Neural crest cell (in vitro differentiated cells): ENCODE results near the gene KMT2E. TPM values are rescaled to one million over a fixed set of nuclear protein-coding genes. Genes with fewer than 3 reads are reported as not detected.

ENCODE experiments used
- DNase-seq: peaks from one replicate; pipeline ENCODE4 v3.0.0; 2021; ENCODE audit warnings: low read depth, mixed read lengths, low spot score
- H3K27ac Mint-ChIP-seq: one replicate; pipeline ENCODE4 v1.8.0; 2021; ENCODE audit warnings: mild to moderate bottlenecking, mixed read lengths; ENCODE audit not compliant: unreplicated experiment
- H3K27me3 Mint-ChIP-seq: 2 replicates; pipeline ENCODE4 v1.8.0; 2021; ENCODE audit warnings: low read depth, mild to moderate bottlenecking, mixed read lengths
- H3K36me3 Mint-ChIP-seq: 2 replicates; pipeline ENCODE4 v1.8.0; 2021; ENCODE audit warnings: low read depth, mild to moderate bottlenecking, mixed read lengths
- H3K4me1 Mint-ChIP-seq: 2 replicates; pipeline ENCODE4 v1.8.0; 2021; ENCODE audit warnings: mixed read lengths
- H3K4me3 Mint-ChIP-seq: one replicate; pipeline ENCODE4 v1.8.0; 2021; ENCODE audit warnings: mild to moderate bottlenecking, mixed read lengths
- H3K9me3 Mint-ChIP-seq: 2 replicates; pipeline ENCODE4 v1.8.0; 2021; ENCODE audit warnings: mixed read lengths
- total RNA-seq: library from RNA; stranded (reverse); gene quantifications from 2 replicates; pipeline ENCODE4 v1.2.1, GENCODE V29; 2021
- TF ChIP-seq, protein P1 (sequence below): fragments of 200-600 bp; sonication (generic); conservative IDR thresholded peaks from 2 replicates; pipeline ENCODE4 v1.5.0; 2021; ENCODE audit warnings: antibody characterized with exemption, mild to moderate bottlenecking

The KMT2E gene
- total RNA-seq, 1 donor from 2014 or later: 75.5 TPM

DNA sequence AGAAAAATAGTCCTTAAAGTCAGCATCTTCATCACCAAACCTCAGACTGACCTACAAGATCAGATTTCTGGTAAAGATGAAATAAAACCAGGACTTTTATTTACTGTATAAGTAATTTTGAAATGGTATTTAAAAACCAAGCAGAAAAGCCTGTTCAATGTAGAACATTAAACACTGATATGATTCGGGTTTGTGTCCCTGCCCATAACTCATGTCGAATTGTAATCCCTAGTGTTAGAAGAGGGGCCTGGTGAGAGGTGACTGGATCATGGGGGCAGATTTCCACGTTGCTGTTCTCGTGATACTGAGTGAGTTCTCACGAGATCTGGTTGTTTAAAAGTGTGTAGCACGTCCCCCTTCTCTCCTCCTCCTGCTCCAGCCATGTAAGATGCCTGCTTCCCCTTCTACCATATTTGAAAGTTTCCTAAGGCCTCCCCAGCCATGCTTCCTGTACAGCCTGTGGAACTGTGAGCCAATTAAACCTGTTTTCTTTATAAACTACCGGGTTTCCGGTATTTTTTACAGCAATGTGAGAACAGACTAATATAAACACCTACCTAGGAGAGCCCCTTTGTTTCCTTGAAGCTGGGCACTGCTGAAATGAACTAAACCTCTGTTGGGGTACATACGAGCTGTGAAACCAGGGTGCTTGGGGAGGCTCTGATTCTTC, 120.1 kb downstream of the KMT2E start:
- Mint-ChIP-seq H3K4me1 (peaks cover 46% of the 10 kb centered on the region), H3K27me3 (no peaks in the 10 kb centered on the region), H3K36me3 (peaks cover 11% of the 10 kb centered on the region), H3K4me3 (no peak overlapping the region), H3K9me3 (no peaks in the 10 kb centered on the region), H3K27ac (no peak overlapping the region)
- TF ChIP-seq, protein P1, sequence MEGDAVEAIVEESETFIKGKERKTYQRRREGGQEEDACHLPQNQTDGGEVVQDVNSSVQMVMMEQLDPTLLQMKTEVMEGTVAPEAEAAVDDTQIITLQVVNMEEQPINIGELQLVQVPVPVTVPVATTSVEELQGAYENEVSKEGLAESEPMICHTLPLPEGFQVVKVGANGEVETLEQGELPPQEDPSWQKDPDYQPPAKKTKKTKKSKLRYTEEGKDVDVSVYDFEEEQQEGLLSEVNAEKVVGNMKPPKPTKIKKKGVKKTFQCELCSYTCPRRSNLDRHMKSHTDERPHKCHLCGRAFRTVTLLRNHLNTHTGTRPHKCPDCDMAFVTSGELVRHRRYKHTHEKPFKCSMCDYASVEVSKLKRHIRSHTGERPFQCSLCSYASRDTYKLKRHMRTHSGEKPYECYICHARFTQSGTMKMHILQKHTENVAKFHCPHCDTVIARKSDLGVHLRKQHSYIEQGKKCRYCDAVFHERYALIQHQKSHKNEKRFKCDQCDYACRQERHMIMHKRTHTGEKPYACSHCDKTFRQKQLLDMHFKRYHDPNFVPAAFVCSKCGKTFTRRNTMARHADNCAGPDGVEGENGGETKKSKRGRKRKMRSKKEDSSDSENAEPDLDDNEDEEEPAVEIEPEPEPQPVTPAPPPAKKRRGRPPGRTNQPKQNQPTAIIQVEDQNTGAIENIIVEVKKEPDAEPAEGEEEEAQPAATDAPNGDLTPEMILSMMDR: no peak
- no peak for DNase-seq

DNA sequence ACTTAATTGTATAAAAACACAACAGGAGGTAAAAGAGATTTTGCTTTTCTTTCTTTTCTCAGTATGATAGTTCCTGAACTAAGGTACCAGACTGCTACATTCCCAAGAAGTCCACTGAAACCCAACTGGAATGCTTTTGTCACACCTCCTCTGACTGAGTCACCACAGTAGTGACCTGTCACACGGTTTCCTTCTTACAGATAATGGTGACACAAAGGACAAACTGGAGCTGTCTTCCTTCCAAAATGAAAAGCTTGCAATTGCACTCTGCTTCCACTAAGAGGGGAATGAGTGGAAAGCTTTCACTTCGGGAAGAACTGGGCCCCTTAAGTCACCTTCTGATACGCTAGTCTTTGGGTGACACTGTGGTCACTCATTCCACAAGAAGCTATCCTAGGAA, 122.2 kb downstream of the KMT2E start:
- peaks cover 34% of the 10 kb centered on the region for H3K4me1 Mint-ChIP-seq
- H3K36me3 Mint-ChIP-seq: peaks cover 10% of the 10 kb centered on the region
- no peaks in the 10 kb centered on the region for H3K27me3 Mint-ChIP-seq
- no peak for DNase-seq
- H3K27ac Mint-ChIP-seq: no peak overlapping the region
- H3K9me3 Mint-ChIP-seq: no peaks in the 10 kb centered on the region
- TF ChIP-seq, protein P1: peak; percentile 20
- H3K4me3 Mint-ChIP-seq: no peak overlapping the region

DNA sequence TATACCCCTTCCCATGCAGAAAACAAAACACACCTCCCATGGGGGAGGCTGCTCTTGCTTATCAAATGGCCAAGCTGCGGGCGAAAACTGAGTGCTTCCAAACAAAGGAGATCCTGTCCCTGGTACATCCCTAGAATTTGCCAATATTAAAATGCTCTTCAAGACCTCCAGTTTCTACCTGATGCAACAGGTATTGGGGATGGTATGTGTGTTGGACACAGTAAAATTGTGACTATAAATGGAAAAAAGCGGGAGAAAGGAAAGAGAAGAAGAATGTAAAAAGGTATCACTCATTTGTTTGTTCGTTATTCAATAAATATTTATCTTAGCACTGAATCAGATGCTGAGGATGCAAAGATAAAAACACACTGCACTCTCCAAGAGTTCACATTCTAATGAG, 123.9 kb downstream of the KMT2E start:
- no peak for DNase-seq
- H3K27me3 Mint-ChIP-seq: no peaks in the 10 kb centered on the region
- TF ChIP-seq, protein P1: no peak
- no peak overlapping the region for H3K4me3 Mint-ChIP-seq
- peaks cover 22% of the 10 kb centered on the region for H3K4me1 Mint-ChIP-seq
- peaks cover 12% of the 10 kb centered on the region for H3K36me3 Mint-ChIP-seq
- H3K27ac Mint-ChIP-seq: no peak overlapping the region
- H3K9me3 Mint-ChIP-seq: no peaks in the 10 kb centered on the region

DNA sequence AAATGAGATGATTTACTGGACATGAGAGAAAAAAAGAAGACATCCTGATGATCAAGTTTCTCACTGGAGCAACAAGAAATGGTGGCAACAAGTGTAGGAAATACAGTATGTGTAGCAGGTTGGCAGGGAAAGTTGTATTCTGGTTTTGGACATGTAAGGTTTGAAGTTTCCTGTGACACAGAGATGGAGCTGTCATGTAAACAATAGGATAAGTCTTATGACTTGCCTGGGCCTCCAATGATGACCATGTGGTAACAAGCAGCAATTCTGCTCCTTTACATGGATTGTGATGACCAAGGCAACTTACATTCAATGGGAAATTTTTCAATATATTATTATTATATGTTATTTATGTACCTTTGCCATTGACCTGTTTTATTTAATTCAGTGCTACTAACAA, 125.4 kb downstream of the KMT2E start:
- H3K9me3 Mint-ChIP-seq: no peaks in the 10 kb centered on the region
- H3K36me3 Mint-ChIP-seq: peaks cover 9% of the 10 kb centered on the region
- peaks cover 13% of the 10 kb centered on the region for H3K4me1 Mint-ChIP-seq
- no peak for DNase-seq
- H3K4me3 Mint-ChIP-seq: no peak overlapping the region
- H3K27me3 Mint-ChIP-seq: no peaks in the 10 kb centered on the region
- no peak overlapping the region for H3K27ac Mint-ChIP-seq
- TF ChIP-seq, protein P1: no peak

DNA sequence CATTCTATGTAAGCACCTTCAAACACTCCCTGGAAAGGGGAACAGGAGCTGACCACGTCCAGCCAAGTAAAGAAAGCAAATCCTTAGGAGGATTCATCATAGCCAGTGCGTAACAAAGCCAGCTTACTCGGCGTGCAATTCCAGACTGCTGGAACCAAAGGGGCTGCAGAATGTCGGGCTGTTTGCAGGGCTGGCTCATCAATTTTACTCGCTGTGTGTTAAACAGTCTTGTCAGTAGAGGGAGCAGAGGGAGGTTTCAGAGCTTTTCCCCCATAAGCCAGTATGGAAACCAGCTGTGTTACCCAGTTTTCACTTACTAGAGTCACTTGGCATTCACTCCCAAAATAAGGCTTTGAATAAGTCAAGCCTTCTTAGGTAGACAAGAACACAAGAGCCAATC, 127.1 kb downstream of the KMT2E start:
- H3K36me3 Mint-ChIP-seq: peaks cover 9% of the 10 kb centered on the region
- H3K27ac Mint-ChIP-seq: no peak overlapping the region
- H3K4me3 Mint-ChIP-seq: no peak overlapping the region
- DNase-seq: peak; percentile 22
- H3K4me1 Mint-ChIP-seq: peaks cover 18% of the 10 kb centered on the region
- no peaks in the 10 kb centered on the region for H3K27me3 Mint-ChIP-seq
- TF ChIP-seq, protein P1: peak; percentile 52
- no peaks in the 10 kb centered on the region for H3K9me3 Mint-ChIP-seq
